ENCODE results near the gene ATP13A5. TPM values are rescaled to one million over a fixed set of nuclear protein-coding genes. Genes with fewer than 3 reads are reported as not detected.

Gene ATP13A5
- total RNA-seq, 1 experiment from 2014 or later, result 0.06 TPM

DNA sequence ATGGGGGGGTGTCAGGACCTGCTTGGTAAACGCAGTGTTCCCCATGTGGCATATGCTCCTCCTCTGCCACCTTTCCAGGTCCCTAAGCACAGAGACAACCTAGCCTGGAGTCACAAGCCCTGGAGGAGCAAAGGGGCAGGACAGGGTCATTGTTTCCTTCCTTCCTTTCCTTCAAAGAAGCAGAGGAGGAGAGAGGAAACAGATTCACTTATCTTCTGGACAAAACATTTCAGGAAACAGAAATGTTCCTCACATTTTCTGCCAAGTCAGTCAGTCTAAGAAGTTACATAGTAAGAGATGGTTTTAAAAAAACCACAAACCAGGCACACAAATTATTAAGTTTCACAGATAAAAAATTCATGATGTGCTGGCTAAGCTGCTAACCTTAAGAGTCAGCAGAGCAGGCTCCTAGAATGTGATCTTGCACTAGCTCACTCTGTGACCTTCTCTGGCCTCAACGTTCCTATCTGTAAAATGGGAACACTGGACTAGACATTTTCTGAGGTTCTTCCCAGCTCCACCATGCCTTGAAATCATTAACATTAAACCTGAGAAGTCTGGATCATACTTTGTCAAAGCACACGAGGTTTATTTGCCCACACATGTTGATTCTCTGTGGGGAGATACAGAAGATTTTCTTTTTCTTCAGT is 47.9 kb downstream of the ATP13A5 start:
- no peak for DNase-seq

DNA sequence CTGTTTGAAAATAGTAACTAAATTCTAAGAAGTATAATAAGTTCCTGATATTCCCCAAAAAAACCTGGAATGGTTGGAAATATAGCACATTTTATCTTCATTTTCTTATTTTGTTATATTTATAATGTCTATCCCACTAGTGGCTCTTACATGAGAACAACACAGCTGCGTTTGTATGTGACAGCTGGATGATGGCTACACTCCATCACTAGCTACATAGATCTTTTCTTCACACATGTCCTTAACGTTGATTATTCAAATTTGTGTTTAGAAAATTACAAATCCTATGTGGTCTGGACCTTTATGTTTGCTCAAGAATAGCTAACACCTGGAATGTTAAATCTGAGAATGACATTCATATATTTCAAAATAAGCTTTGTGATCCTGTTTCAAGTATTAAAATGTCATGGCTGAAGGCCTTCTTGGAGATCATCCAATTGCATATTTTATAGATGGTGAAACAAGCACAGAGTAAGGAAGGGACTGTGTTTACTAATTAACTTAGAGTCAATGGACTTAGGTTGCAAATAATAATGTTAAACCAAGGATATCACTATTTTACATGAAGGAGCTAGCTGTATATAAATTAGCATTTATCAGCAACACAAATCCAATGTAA is 60.8 kb downstream of the ATP13A5 start:
- Histone ChIP-seq H3K27ac (no peak overlapping the region), H3K27me3 (no peaks in the 10 kb centered on the region), H3K9me3 (replicated peaks) (no peaks in the 10 kb centered on the region), H3K4me1 (peaks cover 7% of the 10 kb centered on the region; the same call in 1 of the 2 replicates), H3K4me3 (no peak overlapping the region), H3K36me3 (no peaks in the 10 kb centered on the region)
- peak in 1 of 2 experiments; percentile 20 for DNase-seq

More for the DNA sequence above, 47.9 kb downstream of the ATP13A5 start:
- Histone ChIP-seq H3K27ac (no peak overlapping the region), H3K9me3 (replicated peaks) (no peaks in the 10 kb centered on the region), H3K27me3 (no peaks in the 10 kb centered on the region), H3K4me3 (no peak overlapping the region), H3K4me1 (peaks cover 13% of the 10 kb centered on the region; the same call in 1 of the 2 replicates), H3K36me3 (no peaks in the 10 kb centered on the region)

DNA sequence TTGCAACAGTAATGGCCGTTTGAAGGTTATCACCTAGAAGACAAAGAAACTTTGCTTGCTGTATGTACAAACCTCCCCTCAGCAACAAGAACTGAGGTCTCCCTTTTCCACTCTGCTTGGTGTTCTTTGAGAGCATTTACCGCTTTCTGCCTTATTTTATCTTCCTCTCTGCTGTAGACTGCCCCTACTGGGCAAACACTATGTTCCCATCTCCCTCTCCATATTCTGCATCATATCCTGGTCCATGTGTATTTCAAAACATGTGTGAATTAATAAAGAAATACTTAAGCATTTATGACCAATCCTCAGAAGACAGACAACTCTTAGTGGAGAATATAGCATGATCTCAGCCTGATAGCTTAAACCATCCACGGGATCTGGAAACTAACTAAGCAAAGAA is 64.4 kb downstream of the ATP13A5 start:
- Histone ChIP-seq H3K27ac (no peak overlapping the region), H3K4me1 (peaks cover 7% of the 10 kb centered on the region; the same call in 1 of the 2 replicates), H3K9me3 (replicated peaks) (no peaks in the 10 kb centered on the region), H3K4me3 (no peak overlapping the region), H3K27me3 (no peaks in the 10 kb centered on the region), H3K36me3 (no peaks in the 10 kb centered on the region)
- DNase-seq, result no peak

DNA sequence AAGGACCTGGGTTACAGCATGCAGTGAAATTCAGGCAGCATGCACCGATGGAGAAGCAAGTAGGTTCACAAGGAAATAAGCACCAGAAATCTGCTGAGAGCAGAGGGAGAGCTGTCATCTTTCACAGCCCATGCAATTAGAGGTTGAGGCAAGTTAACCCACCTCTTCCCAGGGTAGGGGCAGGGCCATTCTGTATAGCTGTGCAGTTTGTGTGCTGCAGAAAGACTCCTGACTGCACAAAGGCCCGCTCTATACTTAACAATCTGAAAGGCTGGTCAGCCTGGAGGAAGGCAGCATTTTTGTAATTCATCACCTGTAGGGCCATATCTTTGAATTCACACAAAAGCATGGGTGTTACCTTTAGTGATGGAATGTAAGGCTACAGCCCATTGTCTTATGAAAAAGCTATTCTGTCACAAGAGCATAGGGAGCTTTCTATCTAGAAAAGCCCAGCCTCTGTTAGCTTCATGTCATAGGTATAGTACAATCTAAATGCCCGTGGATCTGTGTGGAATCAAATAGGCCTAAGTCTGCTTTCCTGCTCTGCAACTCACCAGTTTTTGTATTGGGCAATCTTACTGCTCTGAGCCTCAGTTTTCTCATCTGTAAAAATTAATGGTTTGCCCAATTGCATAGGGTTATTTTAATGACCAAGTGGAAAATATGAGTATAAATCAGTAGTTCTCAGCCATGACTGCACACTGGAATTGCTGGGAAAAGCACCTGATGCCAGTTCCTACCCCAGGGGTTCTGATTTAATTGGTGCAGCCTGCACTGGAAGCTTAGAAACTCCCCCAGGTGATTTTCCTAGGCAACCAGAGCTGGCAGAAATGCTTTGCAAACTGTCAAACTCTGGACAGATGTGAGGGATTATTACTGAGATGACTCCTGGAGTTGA is 65.2 kb downstream of the ATP13A5 start:
- H3K9me3 ChIP-seq (replicated peaks), result no peaks in the 10 kb centered on the region
- H3K27me3 ChIP-seq, result no peaks in the 10 kb centered on the region
- H3K36me3 ChIP-seq, result no peaks in the 10 kb centered on the region
- H3K27ac ChIP-seq, result no peak overlapping the region
- no peak overlapping the region for H3K4me3 ChIP-seq
- DNase-seq, result no peak
- H3K4me1 ChIP-seq, result peaks cover 4% of the 10 kb centered on the region; the same call in 1 of the 2 replicates

DNA sequence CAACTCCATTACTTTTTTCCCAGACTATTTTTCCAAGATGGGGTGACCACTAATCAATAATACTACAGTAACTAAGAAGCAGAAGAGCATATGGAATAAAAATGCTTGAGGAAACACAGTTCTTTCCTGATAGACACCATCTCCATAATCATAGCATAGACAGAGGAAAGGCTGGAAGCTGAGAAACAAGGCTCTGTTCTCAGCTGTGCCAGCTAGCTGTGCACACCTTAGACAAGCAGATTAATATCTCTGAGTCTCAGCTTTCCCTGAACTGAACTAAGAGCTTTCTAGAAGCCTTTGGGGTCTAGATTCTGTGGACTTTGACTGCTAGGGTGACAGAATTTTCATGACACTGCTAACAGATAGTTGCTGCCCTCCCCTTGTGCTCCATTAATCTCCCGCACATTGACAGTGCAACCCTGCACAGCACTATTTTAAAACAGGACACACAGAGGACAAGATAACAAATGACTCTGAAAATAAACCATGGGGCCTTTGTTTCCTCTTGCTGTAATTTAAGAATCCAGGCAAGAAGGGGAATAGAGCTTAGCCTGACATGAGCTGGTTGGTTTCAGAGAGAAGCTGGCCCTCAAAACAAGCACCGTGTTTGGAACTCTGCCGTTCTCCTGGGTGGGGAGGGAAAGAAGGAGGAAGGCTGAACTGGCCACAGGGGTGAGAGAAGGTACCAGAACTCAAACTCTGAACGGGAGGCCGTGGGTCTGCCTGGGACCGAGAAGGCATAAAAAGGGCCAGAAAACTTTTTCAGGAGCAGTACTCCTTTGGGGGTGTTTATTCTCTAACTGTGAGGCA is 67.4 kb downstream of the ATP13A5 start:
- no peaks in the 10 kb centered on the region for H3K9me3 ChIP-seq (replicated peaks)
- H3K36me3 ChIP-seq, result no peaks in the 10 kb centered on the region
- no peak overlapping the region for H3K4me3 ChIP-seq
- no peaks in the 10 kb centered on the region for H3K27me3 ChIP-seq
- H3K4me1 ChIP-seq, result no peaks in the 10 kb centered on the region
- no peak for DNase-seq
- no peak overlapping the region for H3K27ac ChIP-seq

DNA sequence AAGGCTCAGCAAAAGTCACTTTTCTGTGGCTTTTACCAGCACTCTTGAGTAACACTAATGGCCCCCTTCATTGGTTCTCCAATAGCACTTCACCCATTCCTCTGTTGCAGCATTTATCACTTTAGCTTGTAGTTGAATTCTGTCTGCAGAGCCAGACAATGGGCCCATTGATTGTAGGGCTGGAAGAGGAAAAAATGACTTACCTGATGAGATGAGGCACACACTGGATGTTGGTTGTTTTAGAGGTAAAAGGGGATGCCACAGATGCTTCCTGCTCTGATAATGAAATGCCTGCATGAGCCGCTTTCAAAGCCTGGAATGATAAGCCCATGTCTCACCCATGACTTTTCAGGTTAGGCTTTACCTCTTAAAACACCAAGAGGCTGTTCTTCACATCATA is 73.2 kb downstream of the ATP13A5 start:
- H3K4me3 ChIP-seq, result no peak overlapping the region
- DNase-seq, result no peak
- no peaks in the 10 kb centered on the region for H3K36me3 ChIP-seq
- H3K27ac ChIP-seq, result no peak overlapping the region
- H3K9me3 ChIP-seq (replicated peaks), result no peaks in the 10 kb centered on the region
- H3K4me1 ChIP-seq, result no peaks in the 10 kb centered on the region
- H3K27me3 ChIP-seq, result no peaks in the 10 kb centered on the region

DNA sequence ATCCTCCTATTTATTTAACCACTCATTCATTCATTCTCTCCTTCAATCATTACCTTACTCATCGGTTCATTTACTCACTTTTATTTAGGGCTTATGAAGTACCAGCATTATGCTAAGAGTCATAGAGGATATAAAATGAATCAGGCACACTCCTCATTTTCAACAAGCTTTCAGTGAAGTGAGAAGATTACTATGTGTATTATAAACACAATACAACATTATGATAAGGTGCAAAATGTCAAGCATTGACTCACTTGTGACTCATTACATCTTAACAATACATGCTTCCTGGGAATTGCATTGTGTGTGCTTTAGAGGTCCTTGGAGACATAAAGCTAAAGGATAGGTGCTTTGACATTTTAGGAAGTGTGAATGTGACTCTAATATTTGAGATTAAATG is 77.1 kb downstream of the ATP13A5 start:
- Histone ChIP-seq H3K4me1 (no peaks in the 10 kb centered on the region), H3K9me3 (replicated peaks) (no peaks in the 10 kb centered on the region; the same call in 1 of the 2 replicates), H3K27me3 (no peaks in the 10 kb centered on the region), H3K4me3 (no peak overlapping the region), H3K27ac (no peak overlapping the region), H3K36me3 (no peaks in the 10 kb centered on the region)
- DNase-seq, result no peak

DNA sequence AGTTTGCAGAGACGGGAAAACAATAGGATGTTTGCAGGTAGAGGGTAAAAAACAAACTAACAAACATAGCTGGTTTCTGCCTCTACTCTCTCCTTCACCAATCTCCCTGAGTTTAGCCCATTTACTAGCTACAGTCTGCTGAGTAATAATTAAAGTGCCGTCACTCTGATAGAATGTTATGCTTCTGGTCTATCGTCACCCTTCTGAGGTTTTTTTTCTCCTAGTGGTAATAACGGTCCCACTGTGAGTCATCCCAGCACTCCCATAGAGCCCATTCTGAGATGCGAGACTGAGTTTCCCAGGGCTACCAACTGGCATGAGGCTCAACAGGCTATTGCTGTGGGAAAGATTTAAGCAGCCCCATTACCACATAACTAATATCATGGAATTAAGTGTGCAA is 81.1 kb downstream of the ATP13A5 start:
- no peak for DNase-seq
- no peaks in the 10 kb centered on the region for H3K27me3 ChIP-seq
- H3K27ac ChIP-seq, result no peak overlapping the region
- no peaks in the 10 kb centered on the region for H3K36me3 ChIP-seq
- H3K4me3 ChIP-seq, result no peak overlapping the region
- H3K9me3 ChIP-seq (replicated peaks), result no peaks in the 10 kb centered on the region; the same call in 1 of the 2 replicates
- no peaks in the 10 kb centered on the region for H3K4me1 ChIP-seq

DNA sequence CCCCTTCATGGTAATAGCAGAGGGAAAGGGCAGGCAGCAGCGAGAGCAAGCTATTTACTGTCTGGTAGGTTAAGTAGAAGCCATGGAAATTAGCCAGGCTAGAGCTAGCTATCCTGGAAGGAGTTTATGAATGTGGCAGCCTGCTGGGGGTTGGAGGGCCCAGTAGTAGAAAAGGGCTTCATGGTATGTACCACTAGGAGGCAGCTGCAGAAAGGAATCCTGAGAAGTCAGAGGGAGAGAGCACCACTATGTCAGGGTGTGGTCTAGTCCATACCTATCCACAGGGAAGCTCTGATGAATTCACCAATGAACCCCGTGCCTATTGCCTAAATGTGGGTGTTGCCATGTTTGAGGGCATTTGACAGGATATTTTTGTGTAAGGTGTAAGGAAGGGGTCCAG is 82.6 kb downstream of the ATP13A5 start:
- no peaks in the 10 kb centered on the region for H3K4me1 ChIP-seq

DNA sequence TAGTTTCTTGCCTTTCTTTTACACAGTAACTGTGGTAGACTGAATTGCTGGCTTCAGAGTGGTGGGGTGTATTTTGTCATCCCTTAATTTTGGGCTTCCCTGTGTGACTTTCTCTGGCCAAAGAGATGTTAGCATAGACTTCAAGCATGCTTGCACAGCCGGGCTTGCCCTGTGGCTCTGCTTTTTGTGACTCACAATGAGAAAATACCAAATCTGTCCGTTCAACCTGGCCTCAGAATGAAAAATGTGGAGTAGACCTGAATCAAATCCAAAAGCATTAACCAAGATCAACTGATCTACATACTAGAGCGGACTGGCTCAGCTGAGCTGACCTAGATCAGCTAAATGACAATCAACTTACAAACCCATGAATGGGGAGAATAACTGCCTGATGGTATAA is 86.2 kb downstream of the ATP13A5 start:
- no peak overlapping the region for H3K4me3 ChIP-seq
- no peak overlapping the region for H3K27ac ChIP-seq
- no peaks in the 10 kb centered on the region for H3K4me1 ChIP-seq
- DNase-seq, result no peak
- no peaks in the 10 kb centered on the region for H3K27me3 ChIP-seq
- no peaks in the 10 kb centered on the region for H3K36me3 ChIP-seq
- no peaks in the 10 kb centered on the region; the same call in 1 of the 2 replicates for H3K9me3 ChIP-seq (replicated peaks)

More for the DNA sequence above, 82.6 kb downstream of the ATP13A5 start:
- no peak for DNase-seq
- Histone ChIP-seq H3K9me3 (replicated peaks) (no peaks in the 10 kb centered on the region; the same call in 1 of the 2 replicates), H3K27ac (no peak overlapping the region), H3K4me3 (no peak overlapping the region), H3K27me3 (no peaks in the 10 kb centered on the region), H3K36me3 (no peaks in the 10 kb centered on the region)

DNA sequence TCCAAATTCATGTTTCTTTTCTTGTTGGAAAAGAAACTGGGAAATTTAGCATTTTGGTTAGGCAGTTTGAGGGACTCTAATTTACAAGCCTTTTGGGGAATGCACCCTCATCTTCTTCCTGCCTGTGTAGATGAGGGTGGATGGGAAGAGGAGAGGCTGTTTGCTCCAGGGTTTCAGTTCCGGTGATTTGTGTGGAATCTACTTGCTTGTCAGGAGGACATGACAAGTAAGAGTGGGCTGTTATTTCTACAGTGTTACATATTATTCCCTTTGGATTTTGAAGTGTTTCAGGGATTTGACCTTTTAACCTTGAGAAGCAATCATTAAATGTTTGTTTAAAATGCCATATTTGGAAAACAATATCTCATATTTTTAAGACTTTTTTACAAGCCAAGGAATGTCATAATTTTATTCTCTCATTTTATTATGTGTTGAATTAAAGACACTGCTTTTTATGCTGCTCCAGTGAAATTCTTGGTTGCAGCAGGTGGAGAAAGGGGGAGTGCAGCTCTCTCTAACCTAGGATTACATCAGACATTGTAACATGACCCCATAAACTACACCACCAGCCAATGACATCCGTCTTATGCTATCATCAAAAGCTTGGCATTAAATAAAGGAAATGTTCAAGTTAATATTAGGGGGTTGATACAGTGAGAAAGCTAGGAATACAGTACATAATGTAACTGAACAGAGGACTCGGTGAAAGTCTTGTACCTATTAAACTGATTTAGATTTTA is 107.3 kb downstream of the ATP13A5 start:
- H3K27ac ChIP-seq, result peak overlapping the region; percentile 43
- H3K4me3 ChIP-seq, result no peak overlapping the region
- H3K27me3 ChIP-seq, result no peaks in the 10 kb centered on the region
- peak in 1 of 2 experiments; percentile 45 for DNase-seq
- H3K9me3 ChIP-seq (replicated peaks), result 0 out of 2 replicates have a peak, but pooled peaks cover 3% of the 10 kb centered on the region
- H3K36me3 ChIP-seq, result peaks cover 16% of the 10 kb centered on the region; the same call in 1 of the 2 replicates
- peaks cover 19% of the 10 kb centered on the region for H3K4me1 ChIP-seq

DNA sequence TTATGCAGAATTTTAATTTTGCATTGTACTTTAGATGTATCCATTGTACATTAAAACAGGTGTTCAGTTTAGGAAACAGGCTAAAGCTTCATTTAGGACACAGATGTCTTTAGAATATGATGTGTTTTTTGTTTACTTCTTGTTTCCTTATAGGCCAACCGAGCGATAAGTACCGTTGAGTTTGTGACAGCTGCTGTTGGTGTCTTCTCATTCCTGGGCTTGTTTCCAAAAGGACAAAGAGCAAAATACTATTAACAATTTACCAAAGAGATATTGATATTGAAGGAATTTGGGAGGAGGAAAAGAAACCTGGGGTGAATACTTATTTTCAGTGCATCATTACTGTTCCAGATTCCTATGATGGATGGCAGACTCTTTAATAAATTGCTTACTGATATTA is 108.1 kb downstream of the ATP13A5 start:
- Histone ChIP-seq H3K4me3 (no peak overlapping the region), H3K36me3 (peaks cover 23% of the 10 kb centered on the region; the same call in 1 of the 2 replicates), H3K4me1 (peaks cover 19% of the 10 kb centered on the region), H3K9me3 (replicated peaks) (0 out of 2 replicates have a peak, but pooled peaks cover 1% of the 10 kb centered on the region), H3K27me3 (no peaks in the 10 kb centered on the region), H3K27ac (peak overlapping the region; percentile 43)
- DNase-seq, result peak in 1 of 2 experiments; percentile 53

DNA sequence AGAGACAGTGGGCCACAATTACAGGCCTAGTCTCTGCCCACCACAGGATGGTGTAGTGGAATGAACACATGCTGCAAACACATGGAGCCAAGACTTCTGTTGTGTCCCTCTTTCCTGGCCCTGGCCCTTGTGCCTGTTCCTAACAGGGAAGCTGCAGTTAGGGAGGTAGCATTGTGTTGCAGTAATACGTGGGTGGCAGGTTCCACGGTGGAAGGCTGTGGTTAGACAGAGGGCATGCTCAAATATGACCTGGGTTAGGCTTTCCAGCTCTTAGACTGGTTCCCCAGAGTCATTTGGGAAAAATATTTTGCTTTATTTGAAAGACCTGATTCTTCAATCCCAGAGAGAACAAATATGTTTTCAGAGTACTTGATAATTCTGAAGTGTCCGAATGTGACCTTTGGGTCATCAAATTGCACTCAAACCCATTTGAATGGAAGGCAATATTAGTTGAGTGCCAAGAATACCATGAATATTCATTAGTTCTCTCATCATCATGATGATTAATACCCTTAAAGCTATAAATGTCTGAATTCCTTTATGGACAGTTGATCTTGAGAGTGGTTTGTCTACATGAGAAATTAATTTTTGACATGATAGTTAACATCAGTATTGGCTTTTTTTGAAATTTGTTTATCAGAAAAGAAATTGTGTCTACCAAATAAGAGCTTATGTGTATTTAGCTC is 109.1 kb downstream of the ATP13A5 start:
- Histone ChIP-seq H3K27ac (peak overlapping the region; percentile 10; the same call in 1 of the 2 replicates), H3K9me3 (replicated peaks) (no peaks in the 10 kb centered on the region)
- DNase-seq, result peak in 1 of 2 experiments; percentile 6

More for the DNA sequence above, 109.1 kb downstream of the ATP13A5 start:
- Histone ChIP-seq H3K4me3 (no peak overlapping the region), H3K36me3 (peaks cover 31% of the 10 kb centered on the region; the same call in 1 of the 2 replicates), H3K27me3 (no peaks in the 10 kb centered on the region), H3K4me1 (peaks cover 19% of the 10 kb centered on the region)
